ENCODE data around the gene SYT1.
"Not testable (repeated sequence)": the region's sequence is repeated elsewhere in the genome, so short reads cannot be mapped to it uniquely, and the experiment has no call there.

The SYT1 gene

GRCh38 chr12:79191391-79191790 lies 326.8 kb downstream of the SYT1 start:
- no peak for DNase-seq (ENCODE audit: extremely low read depth, low read depth)
- TF ChIP-seq CTCF (IDR thresholded peaks at IDR 0.05; ENCODE audit: low read depth, low read length): no peak

- no peak for DNase-seq (ENCODE audit: extremely low read depth, low read depth)
- TF ChIP-seq CTCF (IDR thresholded peaks at IDR 0.05; ENCODE audit: low read depth, low read length): no peak
Measured at GRCh38 chr12:79194595-79194994, 330.0 kb downstream of the SYT1 start.

GRCh38 chr12:79199166-79199565 lies 334.6 kb downstream of the SYT1 start:
- no peak for DNase-seq (ENCODE audit: extremely low read depth, low read depth)

GRCh38 chr12:79200176-79200575 lies 335.6 kb downstream of the SYT1 start:
- TF ChIP-seq CTCF (IDR thresholded peaks at IDR 0.05; ENCODE audit: low read depth, low read length): no peak
- DNase-seq (ENCODE audit: extremely low read depth, low read depth): no peak

More at GRCh38 chr12:79199166-79199565, 334.6 kb downstream of the SYT1 start:
- TF ChIP-seq CTCF (IDR thresholded peaks at IDR 0.05; ENCODE audit: low read depth, low read length): no peak

GRCh38 chr12:79203058-79203647 lies 338.6 kb downstream of the SYT1 start:
- TF ChIP-seq CTCF (IDR thresholded peaks at IDR 0.05; ENCODE audit: low read depth, low read length): no peak
- DNase-seq (ENCODE audit: extremely low read depth, low read depth): no peak

- no peak for DNase-seq (ENCODE audit: extremely low read depth, low read depth)
- TF ChIP-seq CTCF (IDR thresholded peaks at IDR 0.05; ENCODE audit: low read depth, low read length): no peak
Measured at GRCh38 chr12:79206871-79207270, 342.3 kb downstream of the SYT1 start.

GRCh38 chr12:79210403-79210802 lies 345.8 kb downstream of the SYT1 start:
- not testable (repeated sequence) for DNase-seq (ENCODE audit: extremely low read depth, low read depth)

GRCh38 chr12:79217306-79217705 lies 352.7 kb downstream of the SYT1 start:
- no peak for DNase-seq (ENCODE audit: extremely low read depth, low read depth)
- no peak for TF ChIP-seq CTCF (IDR thresholded peaks at IDR 0.05; ENCODE audit: low read depth, low read length)

All from AG09319 (cell line).